RWPE2 (cell line): ENCODE results near the gene FBLN2.
A peak's percentile ranks its signal among the peaks of the same experiment; 100 is the strongest.

Experiments
- ATAC-seq: fragments of 200-7000 bp; cut with Tn5 transposase; 3 replicates; pipeline ENCODE4 v1.9.1; 2021; ENCODE audit warnings: low read depth
- DNase-seq: peaks from one replicate; pipeline ENCODE4 v3.0.0-alpha.2; 2020; ENCODE audit warnings: low spot score
- H3K27ac ChIP-seq: fragments of 450-650 bp; 2 replicates; pipeline ENCODE4 v1.5.1; 2017; ENCODE audit warnings: mild to moderate bottlenecking; ENCODE audit not compliant: poor library complexity, severe bottlenecking
- H3K27me3 ChIP-seq: fragments of 250-450 bp; sonication (Bioruptor Pico); 2 replicates; pipeline ENCODE4 v1.5.1; 2021; ENCODE audit warnings: mild to moderate bottlenecking, moderate library complexity; ENCODE audit not compliant: insufficient read depth, poor library complexity, severe bottlenecking
- H3K36me3 ChIP-seq: fragments of 250-450 bp; sonication (Bioruptor Pico); 2 replicates; pipeline ENCODE4 v1.5.1; 2020; ENCODE audit warnings: low read depth, mild to moderate bottlenecking, moderate library complexity
- H3K4me1 ChIP-seq: fragments of 250-450 bp; sonication (Bioruptor Pico); 2 replicates; pipeline ENCODE4 v1.5.1; 2021; ENCODE audit warnings: mild to moderate bottlenecking, moderate library complexity; ENCODE audit not compliant: insufficient read depth, poor library complexity, severe bottlenecking
- H3K4me3 ChIP-seq: fragments of 250-450 bp; sonication (Bioruptor Pico); 2 replicates; pipeline ENCODE4 v1.5.1; 2021; ENCODE audit warnings: mild to moderate bottlenecking, moderate library complexity; ENCODE audit not compliant: severe bottlenecking
- H3K9me3 ChIP-seq: fragments of 250-450 bp; sonication (Bioruptor Pico); 2 replicates; pipeline ENCODE4 v1.5.1; 2021; ENCODE audit warnings: mild to moderate bottlenecking, moderate library complexity; ENCODE audit not compliant: severe bottlenecking
- TF ChIP-seq, protein P1 (sequence below): fragments of 450-650 bp; IDR thresholded peaks from one replicate; pipeline ENCODE4 v1.5.1; 2017; ENCODE audit warnings: mild to moderate bottlenecking, moderate library complexity; ENCODE audit not compliant: poor library complexity, severe bottlenecking

FBLN2 gene

GRCh38 chr3:13569641-13570390 lies 20.9 kb downstream of the FBLN2 start:
- H3K27me3 ChIP-seq, result no peaks in the 10 kb centered on the region
- ATAC-seq, result no peak

GRCh38 chr3:13570391-13571194 lies 21.7 kb downstream of the FBLN2 start:
- no peak; the same call in 2 of the 3 replicates for ATAC-seq
- Histone ChIP-seq H3K36me3 (no peaks in the 10 kb centered on the region), H3K27me3 (no peaks in the 10 kb centered on the region), H3K27ac (no peak overlapping the region), H3K9me3 (no peaks in the 10 kb centered on the region), H3K4me3 (no peak overlapping the region), H3K4me1 (no peaks in the 10 kb centered on the region)
- DNase-seq, result peak; percentile 60
- TF ChIP-seq, protein P1, sequence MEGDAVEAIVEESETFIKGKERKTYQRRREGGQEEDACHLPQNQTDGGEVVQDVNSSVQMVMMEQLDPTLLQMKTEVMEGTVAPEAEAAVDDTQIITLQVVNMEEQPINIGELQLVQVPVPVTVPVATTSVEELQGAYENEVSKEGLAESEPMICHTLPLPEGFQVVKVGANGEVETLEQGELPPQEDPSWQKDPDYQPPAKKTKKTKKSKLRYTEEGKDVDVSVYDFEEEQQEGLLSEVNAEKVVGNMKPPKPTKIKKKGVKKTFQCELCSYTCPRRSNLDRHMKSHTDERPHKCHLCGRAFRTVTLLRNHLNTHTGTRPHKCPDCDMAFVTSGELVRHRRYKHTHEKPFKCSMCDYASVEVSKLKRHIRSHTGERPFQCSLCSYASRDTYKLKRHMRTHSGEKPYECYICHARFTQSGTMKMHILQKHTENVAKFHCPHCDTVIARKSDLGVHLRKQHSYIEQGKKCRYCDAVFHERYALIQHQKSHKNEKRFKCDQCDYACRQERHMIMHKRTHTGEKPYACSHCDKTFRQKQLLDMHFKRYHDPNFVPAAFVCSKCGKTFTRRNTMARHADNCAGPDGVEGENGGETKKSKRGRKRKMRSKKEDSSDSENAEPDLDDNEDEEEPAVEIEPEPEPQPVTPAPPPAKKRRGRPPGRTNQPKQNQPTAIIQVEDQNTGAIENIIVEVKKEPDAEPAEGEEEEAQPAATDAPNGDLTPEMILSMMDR, result no peak

More at GRCh38 chr3:13569641-13570390, 20.9 kb downstream of the FBLN2 start:
- H3K4me3 ChIP-seq, result no peak overlapping the region
- TF ChIP-seq, protein P1, result no peak
- DNase-seq, result peak; percentile 51
- H3K9me3 ChIP-seq, result no peaks in the 10 kb centered on the region
- H3K4me1 ChIP-seq, result no peaks in the 10 kb centered on the region
- H3K27ac ChIP-seq, result no peak overlapping the region
- no peaks in the 10 kb centered on the region for H3K36me3 ChIP-seq

- no peak overlapping the region for H3K27ac ChIP-seq
- no peaks in the 10 kb centered on the region for H3K27me3 ChIP-seq
- TF ChIP-seq, protein P1, result no peak
- H3K36me3 ChIP-seq, result no peaks in the 10 kb centered on the region
- DNase-seq (peak; percentile 45), ATAC-seq (no peak)
- no peaks in the 10 kb centered on the region for H3K4me1 ChIP-seq
- no peaks in the 10 kb centered on the region for H3K9me3 ChIP-seq
- H3K4me3 ChIP-seq, result no peak overlapping the region
Observed at GRCh38 chr3:13571264-13571663, 22.3 kb downstream of the FBLN2 start.

- DNase-seq (peak; percentile 44), ATAC-seq (no peak)
- H3K9me3 ChIP-seq, result no peaks in the 10 kb centered on the region
- H3K4me3 ChIP-seq, result no peak overlapping the region
- H3K4me1 ChIP-seq, result no peaks in the 10 kb centered on the region
- H3K27ac ChIP-seq, result no peak overlapping the region
- H3K27me3 ChIP-seq, result no peaks in the 10 kb centered on the region
- TF ChIP-seq, protein P1, result no peak
- H3K36me3 ChIP-seq, result no peaks in the 10 kb centered on the region
Observed at GRCh38 chr3:13571831-13572750, 23.2 kb downstream of the FBLN2 start.
